Forelimb muscle (tissue), 1 donor: ENCODE results near the gene DCTN5. TPM values are rescaled to one million over a fixed set of nuclear protein-coding genes. Genes with fewer than 3 reads are reported as not detected.

Source experiments
- polyA plus RNA-seq: library from polyadenylated mRNA; unstranded; fragments of 120-200 nt; gene quantifications from one replicate; pipeline ENCODE4 v1.2.1, GENCODE V29; 2013; ENCODE audit not compliant: insufficient read length

DCTN5 gene
- polyA plus RNA-seq, 1 donor, result 35.9 TPM

Other genes with a start within 250 kb of the DCTN5 start
- 15.8 TPM for gene COG7, start 188.3 kb upstream of the DCTN5 start, polyA plus RNA-seq
- gene GGA2, start 131.0 kb upstream of the DCTN5 start, polyA plus RNA-seq, result 138 TPM
- 16.7 TPM for gene EARS2, start 84.1 kb upstream of the DCTN5 start, polyA plus RNA-seq
- 64.8 TPM for gene UBFD1, start 83.7 kb upstream of the DCTN5 start, polyA plus RNA-seq
- 88.7 TPM for gene NDUFAB1, start 45.1 kb upstream of the DCTN5 start, polyA plus RNA-seq
- 8.5 TPM for gene PALB2, start 156 bp upstream of the DCTN5 start, polyA plus RNA-seq
- 10.2 TPM for gene PLK1, start 37.4 kb downstream of the DCTN5 start, polyA plus RNA-seq
- not detected for gene ERN2, start 71.8 kb downstream of the DCTN5 start, polyA plus RNA-seq
- gene CHP2, start 113.6 kb downstream of the DCTN5 start, polyA plus RNA-seq, result not detected
- 1.2 TPM for gene PRKCB, start 194.5 kb downstream of the DCTN5 start, polyA plus RNA-seq